Lower lobe of right lung (tissue), 2 donors: ENCODE results near the gene CFAP251. TPM values are rescaled to one million over a fixed set of nuclear protein-coding genes. Genes with fewer than 3 reads are reported as not detected.
"Not testable (repeated sequence)": the region's sequence is repeated elsewhere in the genome, so short reads cannot be mapped to it uniquely, and the experiment has no call there.

Experiments
- ATAC-seq, 2 donors: fragments of 200-7000 bp; cut with Tn5 transposase; one replicate each; pipeline ENCODE4 v1.9.1; 2020 to 2022; ENCODE audit warnings: mild to moderate bottlenecking in 2 of 2, moderate library complexity in 2 of 2
- DNase-seq: peaks from one replicate; pipeline ENCODE4 v3.0.0-alpha.2; 2020
- H3K27ac ChIP-seq: fragments of 200-600 bp; one replicate; pipeline ENCODE4 v1.8.0; 2022
- H3K27me3 ChIP-seq: fragments of 200-600 bp; one replicate; pipeline ENCODE4 v1.8.0; 2022; ENCODE audit warnings: low read depth
- H3K36me3 ChIP-seq: fragments of 200-600 bp; one replicate; pipeline ENCODE4 v1.8.0; 2022; ENCODE audit warnings: mild to moderate bottlenecking
- H3K4me1 ChIP-seq: fragments of 200-600 bp; one replicate; pipeline ENCODE4 v1.8.0; 2022
- H3K4me3 ChIP-seq: fragments of 200-600 bp; one replicate; pipeline ENCODE4 v1.8.0; 2022; ENCODE audit warnings: mild to moderate bottlenecking
- H3K9me3 ChIP-seq: fragments of 200-600 bp; one replicate; pipeline ENCODE4 v1.8.0; 2022
- intact Hi-C: fragments of 100-400 bp; cut with DNase I; formaldehyde crosslinking; loops from one replicate; pipeline ENCODE4 v1.11.0; 2022
- total RNA-seq: library from RNA; stranded (reverse); fragmentation: NEBNext Ultra II Directional; extraction: Animal tissue kit (Norgen Biotek cat#: 25700); gene quantifications from one replicate; pipeline ENCODE4 v1.2.1, GENCODE V29; 2021
- TF ChIP-seq, protein P1 (sequence below): fragments of 200-600 bp; IDR thresholded peaks from one replicate; pipeline ENCODE4 v1.8.0; 2022; ENCODE audit warnings: antibody characterized with exemption, mild to moderate bottlenecking
- donor health status: DM: no; HTN: yes; CAD: no; lungs with severe emphysema.

The CFAP251 gene
- total RNA-seq, 1 donor from 2014 or later: 8.2 TPM

DNA sequence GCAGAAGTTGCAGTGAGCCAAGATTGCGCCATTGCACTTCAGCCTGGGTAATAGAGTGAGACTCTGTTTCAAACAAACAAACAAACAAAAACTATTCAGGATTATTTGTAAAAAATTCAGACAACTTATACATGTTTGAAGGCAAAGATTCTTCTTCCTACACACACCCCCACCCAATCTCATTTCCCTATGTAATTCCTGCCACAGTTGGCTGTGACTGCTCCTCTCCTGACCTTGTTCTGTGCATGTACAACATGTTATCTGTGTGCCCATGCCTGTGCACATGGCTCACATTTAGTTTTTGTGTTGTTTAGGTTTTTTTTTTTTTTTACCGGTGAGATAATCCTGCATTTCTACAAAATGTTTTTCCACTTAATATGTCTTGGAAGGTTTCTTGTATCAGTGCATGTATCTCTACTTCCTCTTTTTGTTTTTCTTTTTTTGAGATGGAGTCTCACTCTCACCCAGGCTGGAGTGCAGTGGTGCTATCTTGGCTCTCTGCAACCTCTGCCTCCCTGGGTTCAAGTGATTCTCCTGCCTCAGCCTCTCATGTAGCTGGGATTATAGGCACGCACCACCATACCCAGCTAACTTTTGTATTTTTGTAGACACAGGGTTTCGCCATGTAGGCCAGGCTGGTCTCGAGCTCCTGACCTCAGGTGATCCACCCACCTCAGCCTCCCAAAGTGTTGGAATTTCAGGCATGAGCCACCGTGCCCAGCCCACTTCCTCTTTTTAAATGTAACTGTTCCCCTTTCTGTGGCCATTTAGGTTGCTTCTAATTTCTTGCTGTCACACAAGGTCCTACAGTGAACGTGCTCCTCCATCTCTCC lies 8.7 kb downstream of the CFAP251 start:
- DNase-seq: no peak
- Histone ChIP-seq H3K9me3 (no peaks in the 10 kb centered on the region), H3K27me3 (no peaks in the 10 kb centered on the region), H3K36me3 (no peaks in the 10 kb centered on the region), H3K4me3 (no peak overlapping the region), H3K27ac (no peak overlapping the region), H3K4me1 (peaks cover 21% of the 10 kb centered on the region)
- intact Hi-C loops: no loop called here
- TF ChIP-seq, protein P1, sequence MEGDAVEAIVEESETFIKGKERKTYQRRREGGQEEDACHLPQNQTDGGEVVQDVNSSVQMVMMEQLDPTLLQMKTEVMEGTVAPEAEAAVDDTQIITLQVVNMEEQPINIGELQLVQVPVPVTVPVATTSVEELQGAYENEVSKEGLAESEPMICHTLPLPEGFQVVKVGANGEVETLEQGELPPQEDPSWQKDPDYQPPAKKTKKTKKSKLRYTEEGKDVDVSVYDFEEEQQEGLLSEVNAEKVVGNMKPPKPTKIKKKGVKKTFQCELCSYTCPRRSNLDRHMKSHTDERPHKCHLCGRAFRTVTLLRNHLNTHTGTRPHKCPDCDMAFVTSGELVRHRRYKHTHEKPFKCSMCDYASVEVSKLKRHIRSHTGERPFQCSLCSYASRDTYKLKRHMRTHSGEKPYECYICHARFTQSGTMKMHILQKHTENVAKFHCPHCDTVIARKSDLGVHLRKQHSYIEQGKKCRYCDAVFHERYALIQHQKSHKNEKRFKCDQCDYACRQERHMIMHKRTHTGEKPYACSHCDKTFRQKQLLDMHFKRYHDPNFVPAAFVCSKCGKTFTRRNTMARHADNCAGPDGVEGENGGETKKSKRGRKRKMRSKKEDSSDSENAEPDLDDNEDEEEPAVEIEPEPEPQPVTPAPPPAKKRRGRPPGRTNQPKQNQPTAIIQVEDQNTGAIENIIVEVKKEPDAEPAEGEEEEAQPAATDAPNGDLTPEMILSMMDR: no peak
- ATAC-seq: peak in 1 of 2 donors; percentile 15

- Histone ChIP-seq H3K9me3 (no peaks in the 10 kb centered on the region), H3K36me3 (no peaks in the 10 kb centered on the region), H3K27ac (no peak overlapping the region), H3K4me1 (peaks cover 21% of the 10 kb centered on the region), H3K4me3 (no peak overlapping the region), H3K27me3 (no peaks in the 10 kb centered on the region)
- ATAC-seq (no peak), DNase-seq (no peak)
- TF ChIP-seq, protein P1: no peak
- intact Hi-C loops: no loop called here
These were observed 9.4 kb downstream of the CFAP251 start for GRCh38 chr12:121927813-121928212.

- DNase-seq, H3K9me3 ChIP-seq, intact Hi-C loops: not testable (repeated sequence)
These were observed 11.2 kb downstream of the CFAP251 start for GRCh38 chr12:121929545-121929944.

GRCh38 chr12:121930862-121931261 lies 12.5 kb downstream of the CFAP251 start:
- H3K9me3 ChIP-seq: no peaks in the 10 kb centered on the region
- no peak overlapping the region for H3K4me3 ChIP-seq
- no peak for DNase-seq
- no peak for ATAC-seq
- no peaks in the 10 kb centered on the region for H3K36me3 ChIP-seq
- no peak overlapping the region for H3K27ac ChIP-seq
- TF ChIP-seq, protein P1: no peak
- H3K4me1 ChIP-seq: no peaks in the 10 kb centered on the region
- intact Hi-C loops: no loop called here
- H3K27me3 ChIP-seq: no peaks in the 10 kb centered on the region

More at GRCh38 chr12:121929545-121929944, 11.2 kb downstream of the CFAP251 start:
- not testable (repeated sequence) for H3K4me1 ChIP-seq, H3K27ac ChIP-seq, H3K4me3 ChIP-seq, H3K27me3 ChIP-seq, H3K36me3 ChIP-seq, ATAC-seq

GRCh38 chr12:121932176-121932536 lies 13.8 kb downstream of the CFAP251 start:
- TF ChIP-seq, protein P1: no peak
- ATAC-seq: no peak

DNA sequence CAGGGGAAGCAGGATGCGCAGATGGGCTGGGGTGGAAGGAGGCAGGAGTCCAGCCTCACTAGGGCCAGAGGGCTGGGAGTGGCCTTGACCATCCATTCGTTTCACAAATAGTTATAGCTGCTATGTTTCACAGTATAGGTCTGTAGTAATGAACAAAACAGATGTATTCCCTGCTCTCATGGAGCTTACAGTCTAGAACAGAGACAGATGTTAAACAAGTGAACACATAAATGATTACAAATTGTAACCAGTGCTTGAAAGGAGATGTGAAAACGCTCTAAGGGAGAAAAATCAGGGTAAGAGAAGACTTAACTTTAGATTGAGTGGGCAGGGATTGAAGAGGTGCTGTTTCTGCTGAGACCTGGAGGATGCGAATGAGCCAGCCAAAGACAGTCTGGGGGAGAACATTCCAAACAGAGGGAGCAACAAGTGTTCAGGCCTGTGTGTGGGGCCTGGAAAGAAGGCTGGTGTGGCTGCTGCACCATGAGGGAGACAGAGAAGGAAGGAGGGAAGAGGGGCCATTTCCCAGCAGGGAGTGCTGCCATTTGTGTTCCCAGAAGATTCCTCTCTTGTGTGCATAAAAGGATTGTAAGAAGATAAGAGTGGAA lies 14.6 kb downstream of the CFAP251 start:
- intact Hi-C loops: no loop called here
- Histone ChIP-seq H3K9me3 (no peaks in the 10 kb centered on the region), H3K4me3 (no peak overlapping the region), H3K4me1 (no peaks in the 10 kb centered on the region), H3K27ac (no peak overlapping the region), H3K36me3 (no peaks in the 10 kb centered on the region), H3K27me3 (no peaks in the 10 kb centered on the region)
- DNase-seq (no peak), ATAC-seq (no peak)
- TF ChIP-seq, protein P1: no peak

More at GRCh38 chr12:121932176-121932536, 13.8 kb downstream of the CFAP251 start:
- H3K36me3 ChIP-seq: no peaks in the 10 kb centered on the region
- H3K27me3 ChIP-seq: no peaks in the 10 kb centered on the region
- H3K4me1 ChIP-seq: no peaks in the 10 kb centered on the region
- no peak overlapping the region for H3K27ac ChIP-seq
- DNase-seq: no peak
- no peaks in the 10 kb centered on the region for H3K9me3 ChIP-seq
- intact Hi-C loops: no loop called here
- H3K4me3 ChIP-seq: no peak overlapping the region
